GM12864 (cell line): Measurements from ENCODE around the gene RABAC1.

ENCODE experiments used
- DNase-seq: peaks from one replicate; pipeline ENCODE4 v3.0.0-alpha.2; 2011; ENCODE audit warnings: low read depth
- H3K4me3 ChIP-seq: 2 replicates; pipeline ENCODE4 v1.5.1; 2011; ENCODE audit warnings: mild to moderate bottlenecking, low read depth, low read length, control low read depth
- CTCF ChIP-seq: IDR thresholded peaks from 2 replicates; pipeline ENCODE4 v1.5.1; 2011; ENCODE audit warnings: low read depth, mild to moderate bottlenecking, moderate library complexity, low read length, control low read depth, inconsistent platforms; ENCODE audit errors: missing control alignments

Gene RABAC1

GRCh38 chr19:41906916-41907680, 52.0 kb downstream of the RABAC1 start:
- TF ChIP-seq CTCF, result no peak
- no peak for DNase-seq
- no peak overlapping the region for H3K4me3 ChIP-seq
